ENCODE results near the gene PDXK. TPM values are rescaled to one million over a fixed set of nuclear protein-coding genes. Genes with fewer than 3 reads are reported as not detected.

The PDXK gene
- total RNA-seq, 2 donors from 2014 or later, result 155 to 188 TPM

- Histone ChIP-seq H3K36me3 (no peaks in the 10 kb centered on the region), H3K27me3 (no peaks in the 10 kb centered on the region), H3K4me3 (no peak overlapping the region), H3K9me3 (no peaks in the 10 kb centered on the region), H3K27ac (no peak overlapping the region), H3K4me1 (no peaks in the 10 kb centered on the region), H3K9ac (ENCODE audit: low read depth in 2 of 2, low read length in 2 of 2) (no peak overlapping the region)
- TF ChIP-seq CTCF (IDR thresholded peaks at IDR 0.05), result no peak
- intact Hi-C loops (cut with DNase I), result no loop called here
- no peak for DNase-seq
These were observed 18.9 kb upstream of the PDXK start for GRCh38 chr21:43699933-43700599.

- Histone ChIP-seq H3K9me3 (no peaks in the 10 kb centered on the region), H3K4me1 (no peaks in the 10 kb centered on the region), H3K9ac (ENCODE audit: low read depth in 2 of 2, low read length in 2 of 2) (peak overlapping the region in 1 of 2 donors; percentile 55), H3K27ac (no peak overlapping the region), H3K36me3 (no peaks in the 10 kb centered on the region), H3K27me3 (no peaks in the 10 kb centered on the region), H3K4me3 (no peak overlapping the region)
- TF ChIP-seq CTCF (IDR thresholded peaks at IDR 0.05), result no peak
- DNase-seq, result no peak
- intact Hi-C loops (cut with DNase I), result no loop called here
These were observed 16.8 kb upstream of the PDXK start for GRCh38 chr21:43701936-43702784.

GRCh38 chr21:43702785-43703034, 16.2 kb upstream of the PDXK start:
- no peak overlapping the region for H3K27ac ChIP-seq
- DNase-seq, result no peak
- H3K36me3 ChIP-seq, result no peaks in the 10 kb centered on the region
- no peak for TF ChIP-seq CTCF (IDR thresholded peaks at IDR 0.05)
- H3K9me3 ChIP-seq, result no peaks in the 10 kb centered on the region
- intact Hi-C loops (cut with DNase I), result no loop called here
- H3K27me3 ChIP-seq, result no peaks in the 10 kb centered on the region
- H3K9ac ChIP-seq (ENCODE audit: low read depth in 2 of 2, low read length in 2 of 2), result peak overlapping the region in 1 of 2 donors; percentile 55
- no peak overlapping the region for H3K4me3 ChIP-seq
- H3K4me1 ChIP-seq, result no peaks in the 10 kb centered on the region

- peak; percentile 68 for DNase-seq
- H3K4me3 ChIP-seq, result no peak overlapping the region
- intact Hi-C loops (cut with DNase I), result no loop called here
- no peaks in the 10 kb centered on the region for H3K9me3 ChIP-seq
- no peaks in the 10 kb centered on the region for H3K36me3 ChIP-seq
- no peak for TF ChIP-seq CTCF (IDR thresholded peaks at IDR 0.05)
- no peaks in the 10 kb centered on the region for H3K4me1 ChIP-seq
- no peaks in the 10 kb centered on the region for H3K27me3 ChIP-seq
- no peak overlapping the region for H3K27ac ChIP-seq
- peak overlapping the region in 1 of 2 donors; percentile 55 for H3K9ac ChIP-seq (ENCODE audit: low read depth in 2 of 2, low read length in 2 of 2)
These were observed 15.7 kb upstream of the PDXK start for GRCh38 chr21:43703035-43703880.

- Histone ChIP-seq H3K4me1 (no peaks in the 10 kb centered on the region), H3K9ac (ENCODE audit: low read depth in 2 of 2, low read length in 2 of 2) (no peak overlapping the region), H3K36me3 (no peaks in the 10 kb centered on the region), H3K27ac (no peak overlapping the region), H3K4me3 (no peak overlapping the region), H3K27me3 (no peaks in the 10 kb centered on the region), H3K9me3 (no peaks in the 10 kb centered on the region)
- intact Hi-C loops (cut with DNase I), result no loop called here
- TF ChIP-seq CTCF (IDR thresholded peaks at IDR 0.05), result no peak
- no peak for DNase-seq
These were observed 11.5 kb upstream of the PDXK start for GRCh38 chr21:43707462-43707861.

Measured in colonic mucosa (tissue), 4 donors.